ENCODE results near the gene RNF141. TPM values are rescaled to one million over a fixed set of nuclear protein-coding genes. Genes with fewer than 3 reads are reported as not detected.

The RNF141 gene
- total RNA-seq, 3 donors from 2014 or later (not counting 1 experiment from before 2014, with no cell fraction given) = 10.3 to 13.9 (median 11.7) TPM

GRCh38 chr11:10488121-10488933 lies 52.7 kb downstream of the RNF141 start:
- DNase-seq (no peak), ATAC-seq (no peak)
- Mint-ChIP-seq H3K27me3 (ENCODE audit: low read depth in 2 of 2) (no peaks in the 10 kb centered on the region), H3K4me3 (no peak overlapping the region), H3K4me1 (peaks cover 18 to 19% of the 10 kb centered on the region in 2 donors), H3K9me3 (no peaks in the 10 kb centered on the region), H3K27ac (peak overlapping the region in 1 of 2 donors; percentile 52), H3K36me3 (no peaks in the 10 kb centered on the region)
- Histone ChIP-seq H3K27me3 (ENCODE audit: control insufficient read depth, insufficient read depth, low read length) (no peaks in the 10 kb centered on the region), H3K4me1 (ENCODE audit: control insufficient read depth, insufficient read depth, low read length) (peaks cover 29% of the 10 kb centered on the region), H3K4me3 (ENCODE audit: low read length) (no peak overlapping the region), H3K36me3 (ENCODE audit: control insufficient read depth, insufficient read depth, low read length) (peaks cover 26% of the 10 kb centered on the region), H3K9me3 (ENCODE audit: control insufficient read depth, insufficient read depth, low read length) (no peaks in the 10 kb centered on the region), H3K27ac (ENCODE audit: low read length) (peak overlapping the region; percentile 68)
- intact Hi-C loops (cut with micrococcal nuclease) = no loop called here
- WGBS (ENCODE audit: insufficient coverage) = 90% methylated on average over 13 of the region's 13 CpGs
- no peak for TF ChIP-seq CTCF (IDR thresholded peaks at IDR 0.05)

GRCh38 chr11:10487002-10487647 lies 53.9 kb downstream of the RNF141 start:
- H3K9me3 Mint-ChIP-seq = no peaks in the 10 kb centered on the region
- peaks cover 29% of the 10 kb centered on the region for H3K4me1 ChIP-seq (ENCODE audit: control insufficient read depth, insufficient read depth, low read length)
- H3K27me3 ChIP-seq (ENCODE audit: control insufficient read depth, insufficient read depth, low read length) = no peaks in the 10 kb centered on the region
- H3K4me1 Mint-ChIP-seq = peaks cover 18 to 19% of the 10 kb centered on the region in 2 donors
- WGBS (ENCODE audit: insufficient coverage) = 95% methylated on average over 16 of the region's 16 CpGs
- no peak overlapping the region for H3K4me3 Mint-ChIP-seq
- H3K36me3 Mint-ChIP-seq = no peaks in the 10 kb centered on the region
- peaks cover 20% of the 10 kb centered on the region for H3K36me3 ChIP-seq (ENCODE audit: control insufficient read depth, insufficient read depth, low read length)
- no peaks in the 10 kb centered on the region for H3K9me3 ChIP-seq (ENCODE audit: control insufficient read depth, insufficient read depth, low read length)
- no peak overlapping the region for H3K27ac Mint-ChIP-seq
- ATAC-seq (no peak), DNase-seq (no peak)
- intact Hi-C loops (cut with micrococcal nuclease) = no loop called here
- H3K27me3 Mint-ChIP-seq (ENCODE audit: low read depth in 2 of 2) = no peaks in the 10 kb centered on the region
- H3K4me3 ChIP-seq (ENCODE audit: low read length) = no peak overlapping the region
- no peak for TF ChIP-seq CTCF (IDR thresholded peaks at IDR 0.05)
- H3K27ac ChIP-seq (ENCODE audit: low read length) = no peak overlapping the region

GRCh38 chr11:10486161-10486840 lies 54.7 kb downstream of the RNF141 start:
- Mint-ChIP-seq H3K36me3 (no peaks in the 10 kb centered on the region), H3K4me1 (peaks cover 18 to 19% of the 10 kb centered on the region in 2 donors), H3K27me3 (ENCODE audit: low read depth in 2 of 2) (no peaks in the 10 kb centered on the region), H3K27ac (no peak overlapping the region), H3K9me3 (no peaks in the 10 kb centered on the region), H3K4me3 (no peak overlapping the region)
- no peak for DNase-seq
- no peak overlapping the region for H3K27ac ChIP-seq (ENCODE audit: low read length)
- H3K27me3 ChIP-seq (ENCODE audit: control insufficient read depth, insufficient read depth, low read length) = no peaks in the 10 kb centered on the region
- no peaks in the 10 kb centered on the region for H3K9me3 ChIP-seq (ENCODE audit: control insufficient read depth, insufficient read depth, low read length)
- no peak for ATAC-seq
- no peak overlapping the region for H3K4me3 ChIP-seq (ENCODE audit: low read length)
- intact Hi-C loops (cut with micrococcal nuclease) = no loop called here
- H3K4me1 ChIP-seq (ENCODE audit: control insufficient read depth, insufficient read depth, low read length) = peaks cover 29% of the 10 kb centered on the region
- 84% methylated on average over 10 of the region's 10 CpGs for WGBS (ENCODE audit: insufficient coverage)
- H3K36me3 ChIP-seq (ENCODE audit: control insufficient read depth, insufficient read depth, low read length) = peaks cover 22% of the 10 kb centered on the region
- TF ChIP-seq CTCF (IDR thresholded peaks at IDR 0.05) = no peak

All from natural killer cell (primary cell).